Measurements from ENCODE around the gene RAPSN.

Gene RAPSN

GRCh38 chr11:47437218-47437745, 11.7 kb downstream of the RAPSN start:
- H3K4me3 ChIP-seq (ENCODE audit: low read depth, low read length) = no peak overlapping the region
- no peak for DNase-seq (ENCODE audit: low read depth)
- TF ChIP-seq CTCF (conservative IDR thresholded peaks at IDR 0.05; ENCODE audit: low read depth, low read length) = no peak

GRCh38 chr11:47436726-47437125, 12.2 kb downstream of the RAPSN start:
- H3K4me3 ChIP-seq (ENCODE audit: low read depth, low read length) = no peak overlapping the region
- TF ChIP-seq CTCF (conservative IDR thresholded peaks at IDR 0.05; ENCODE audit: low read depth, low read length) = no peak
- no peak for DNase-seq (ENCODE audit: low read depth)

- H3K4me3 ChIP-seq (ENCODE audit: low read depth, low read length) = no peak overlapping the region
- TF ChIP-seq CTCF (conservative IDR thresholded peaks at IDR 0.05; ENCODE audit: low read depth, low read length) = no peak
- DNase-seq (ENCODE audit: low read depth) = no peak
Measured at GRCh38 chr11:47435687-47436086, 13.2 kb downstream of the RAPSN start.

GRCh38 chr11:47434011-47434786, 14.7 kb downstream of the RAPSN start:
- TF ChIP-seq CTCF (conservative IDR thresholded peaks at IDR 0.05; ENCODE audit: low read depth, low read length) = no peak
- DNase-seq (ENCODE audit: low read depth) = no peak
- no peak overlapping the region for H3K4me3 ChIP-seq (ENCODE audit: low read depth, low read length)

GRCh38 chr11:47433157-47433556, 15.8 kb downstream of the RAPSN start:
- no peak for TF ChIP-seq CTCF (conservative IDR thresholded peaks at IDR 0.05; ENCODE audit: low read depth, low read length)
- no peak overlapping the region for H3K4me3 ChIP-seq (ENCODE audit: low read depth, low read length)
- no peak for DNase-seq (ENCODE audit: low read depth)

GRCh38 chr11:47431356-47432083, 17.4 kb downstream of the RAPSN start:
- no peak for TF ChIP-seq CTCF (conservative IDR thresholded peaks at IDR 0.05; ENCODE audit: low read depth, low read length)
- no peak overlapping the region for H3K4me3 ChIP-seq (ENCODE audit: low read depth, low read length)
- no peak for DNase-seq (ENCODE audit: low read depth)
